HK-2 (cell line): ENCODE measurements around the gene MRPS9.
A peak's percentile ranks its signal among the peaks of the same experiment; 100 is the strongest.

Experiments used
- DNase-seq: peaks from one replicate; pipeline ENCODE4 v3.0.0-alpha.2; 2018; ENCODE audit not compliant: unreplicated experiment

The MRPS9 gene

DNA sequence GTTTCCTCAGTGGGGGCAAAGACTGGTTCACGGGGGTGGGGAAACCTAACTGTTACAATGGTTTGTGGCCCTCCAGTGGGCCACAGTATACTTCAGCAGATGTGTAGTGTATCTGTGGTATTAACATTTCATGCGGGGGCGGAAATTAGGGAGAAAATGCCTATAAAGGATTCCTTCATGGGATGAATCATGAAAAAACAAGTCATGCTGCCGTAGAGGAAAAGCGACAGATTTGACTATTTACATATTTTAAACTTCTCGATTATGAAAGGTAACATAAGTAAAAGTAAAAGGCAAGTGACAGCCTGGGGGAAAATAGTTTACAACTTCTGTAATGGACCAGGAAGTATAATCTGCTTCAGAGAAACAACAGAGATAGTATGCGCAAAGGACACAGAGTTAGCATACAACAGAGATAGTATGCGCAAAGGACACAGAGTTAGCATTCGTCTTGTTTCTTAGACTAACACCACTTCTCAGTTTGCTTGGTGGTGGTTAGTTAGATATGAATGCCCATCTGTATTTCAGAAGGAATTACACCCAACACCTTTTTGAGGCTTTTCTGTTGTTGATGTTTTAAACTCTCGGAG lies 41.1 kb downstream of the MRPS9 start:
- DNase-seq, result no peak

DNA sequence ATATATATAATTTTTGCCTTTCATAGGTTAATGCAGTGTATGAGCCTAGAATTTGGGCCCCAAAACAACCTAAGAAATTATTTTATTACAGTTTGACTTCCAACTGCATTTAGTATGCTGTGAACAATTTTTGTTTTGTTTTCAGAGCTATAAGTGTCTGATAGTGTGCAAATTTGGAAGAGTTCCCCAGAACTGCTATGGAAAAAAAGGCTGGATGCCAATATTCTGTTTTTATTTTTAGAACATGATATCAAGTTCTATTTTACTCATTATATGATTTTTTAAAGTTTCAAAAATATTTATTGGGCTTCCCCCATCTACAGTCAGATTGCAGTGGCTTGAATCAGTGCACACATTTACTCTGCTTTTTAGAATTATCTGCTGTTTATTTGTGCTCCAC lies 42.6 kb downstream of the MRPS9 start:
- no peak for DNase-seq

DNA sequence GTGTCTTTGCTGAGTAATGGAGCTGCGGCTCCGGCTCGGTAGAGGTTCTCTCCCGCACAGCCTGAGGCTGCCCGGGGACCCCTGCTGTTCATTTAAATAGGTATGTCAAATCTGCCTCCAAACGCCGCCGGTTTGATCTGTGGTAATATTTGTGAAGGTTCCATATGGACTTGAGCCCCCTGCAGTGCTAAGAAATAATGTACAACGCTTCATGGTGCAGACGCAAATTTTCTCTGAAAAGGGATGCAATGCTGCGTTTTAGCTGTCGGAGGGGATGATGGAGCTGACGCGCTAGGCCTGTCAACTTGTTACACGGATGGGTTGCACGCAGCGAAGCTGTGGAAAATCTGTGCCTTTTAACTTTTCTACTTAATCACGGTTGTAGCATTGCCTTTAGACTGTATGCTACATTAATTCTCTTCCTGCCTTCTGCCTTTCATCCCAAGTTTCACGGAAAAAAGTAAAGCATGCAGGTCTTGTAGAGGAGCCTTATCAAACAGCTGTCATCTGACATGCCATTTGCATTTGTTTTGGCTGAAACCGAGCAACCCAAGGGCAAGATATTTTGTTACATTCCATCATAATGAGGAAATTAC lies 43.2 kb downstream of the MRPS9 start:
- DNase-seq, result no peak

DNA sequence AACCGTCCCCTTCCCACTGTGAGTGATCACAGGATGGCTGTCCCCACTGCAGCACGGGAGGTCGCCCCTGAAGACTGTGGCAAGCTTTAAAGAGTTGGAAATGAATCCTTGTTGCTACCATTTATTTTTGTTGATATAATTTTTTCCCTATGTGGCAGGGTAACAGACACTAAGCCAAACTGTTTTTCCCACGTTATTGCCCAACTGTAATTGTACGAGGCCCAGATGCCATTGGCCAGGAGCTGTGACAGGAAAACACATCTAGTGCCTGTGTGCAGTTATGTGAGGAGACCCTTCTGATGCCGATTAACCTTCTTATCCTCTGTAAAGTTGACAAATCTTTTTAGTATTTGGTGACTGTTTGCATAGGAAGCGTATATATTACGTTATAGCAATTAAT lies 44.2 kb downstream of the MRPS9 start:
- no peak for DNase-seq

DNA sequence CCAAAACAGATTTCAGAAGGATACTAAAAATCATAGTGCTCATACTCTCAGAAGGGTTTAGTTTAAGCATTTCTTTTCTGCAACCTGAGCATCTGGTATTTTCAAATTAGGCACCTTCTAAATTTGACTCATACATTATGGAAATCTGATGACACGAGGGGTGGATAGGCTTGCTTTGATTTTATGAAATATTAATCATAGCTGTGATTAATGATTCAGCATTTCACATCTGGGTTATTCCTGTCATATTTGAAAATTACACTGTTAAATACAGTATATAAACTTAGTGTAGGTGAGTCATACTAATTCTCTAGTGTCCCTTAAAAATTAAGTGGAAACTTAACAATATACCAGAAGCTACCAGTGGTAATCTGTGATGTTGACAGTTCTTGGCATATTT lies 47.7 kb downstream of the MRPS9 start:
- no peak for DNase-seq

DNA sequence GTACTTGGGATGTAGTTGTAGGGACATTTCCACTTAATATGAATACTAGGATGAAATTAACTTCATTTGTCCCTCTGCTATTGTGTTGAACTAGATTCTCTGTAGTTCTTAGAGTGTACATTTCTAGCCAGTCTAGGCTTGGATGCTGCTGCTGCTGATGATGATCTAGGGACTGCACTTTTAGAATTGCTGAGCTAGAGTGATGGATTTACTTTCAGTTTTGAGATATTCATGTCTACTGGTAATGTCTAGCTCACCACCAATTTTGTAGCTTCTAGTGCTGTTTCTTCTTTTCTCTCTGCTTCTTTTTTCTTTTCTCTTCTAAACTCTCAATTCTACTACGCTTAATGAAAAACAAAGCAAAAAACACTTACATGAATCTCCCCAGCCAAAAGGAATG lies 49.4 kb downstream of the MRPS9 start:
- DNase-seq, result no peak

DNA sequence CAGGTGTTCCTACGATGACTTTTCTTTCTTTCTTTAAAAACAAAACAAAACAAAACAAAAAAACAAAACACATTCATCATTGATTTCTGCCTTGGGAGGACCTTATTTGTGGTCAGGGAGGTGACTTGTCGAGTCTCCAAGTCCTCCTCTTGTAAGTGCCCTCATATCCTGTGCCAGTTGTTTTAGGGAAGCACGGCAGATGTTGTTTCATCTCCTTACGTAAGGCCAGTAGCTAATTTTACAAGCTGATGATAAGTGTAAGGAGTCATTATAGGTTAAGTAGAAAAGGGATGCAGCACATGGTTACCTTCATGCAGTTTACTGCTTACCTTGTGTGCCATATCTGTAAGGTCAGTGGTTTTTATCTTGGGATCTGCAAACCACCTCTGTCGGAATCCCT lies 52.2 kb downstream of the MRPS9 start:
- DNase-seq, result no peak

DNA sequence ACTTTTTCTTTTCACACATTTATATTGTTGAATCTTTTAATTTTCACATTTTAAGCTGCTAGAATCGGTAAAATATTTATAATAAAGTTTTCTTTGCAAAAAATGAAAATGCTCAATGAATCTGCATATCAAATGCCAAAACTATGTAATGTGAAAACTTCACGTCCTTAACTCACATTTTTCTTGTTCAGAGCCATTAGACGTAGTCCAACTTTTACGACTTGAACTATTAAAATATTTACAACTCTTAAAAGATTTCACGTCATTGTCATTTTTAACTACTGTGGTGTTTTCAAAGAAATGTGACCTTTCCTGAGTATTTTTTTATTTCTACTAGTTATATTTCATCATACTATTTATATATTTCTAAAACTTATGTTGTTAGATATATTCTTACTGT lies 54.9 kb downstream of the MRPS9 start:
- no peak for DNase-seq

DNA sequence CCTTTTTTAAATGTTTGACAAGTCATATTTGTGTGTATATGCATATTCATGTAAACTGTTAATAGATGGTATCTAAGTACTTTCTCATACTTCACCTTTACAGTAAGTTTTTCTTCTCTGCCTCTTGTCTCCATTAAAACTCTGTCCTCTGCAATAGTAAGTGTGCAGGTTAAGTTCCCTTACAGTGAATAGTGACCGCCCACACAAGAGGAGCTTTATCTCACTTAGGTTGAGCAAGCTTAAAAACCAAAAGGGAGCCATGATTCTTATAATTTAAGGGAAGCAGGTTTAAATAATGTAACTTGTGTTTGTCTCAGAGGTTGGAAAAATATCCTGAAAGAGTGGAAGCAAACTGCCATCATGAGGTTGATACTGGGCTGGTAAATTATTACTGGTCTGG lies 61.3 kb downstream of the MRPS9 start:
- DNase-seq, result no peak

DNA sequence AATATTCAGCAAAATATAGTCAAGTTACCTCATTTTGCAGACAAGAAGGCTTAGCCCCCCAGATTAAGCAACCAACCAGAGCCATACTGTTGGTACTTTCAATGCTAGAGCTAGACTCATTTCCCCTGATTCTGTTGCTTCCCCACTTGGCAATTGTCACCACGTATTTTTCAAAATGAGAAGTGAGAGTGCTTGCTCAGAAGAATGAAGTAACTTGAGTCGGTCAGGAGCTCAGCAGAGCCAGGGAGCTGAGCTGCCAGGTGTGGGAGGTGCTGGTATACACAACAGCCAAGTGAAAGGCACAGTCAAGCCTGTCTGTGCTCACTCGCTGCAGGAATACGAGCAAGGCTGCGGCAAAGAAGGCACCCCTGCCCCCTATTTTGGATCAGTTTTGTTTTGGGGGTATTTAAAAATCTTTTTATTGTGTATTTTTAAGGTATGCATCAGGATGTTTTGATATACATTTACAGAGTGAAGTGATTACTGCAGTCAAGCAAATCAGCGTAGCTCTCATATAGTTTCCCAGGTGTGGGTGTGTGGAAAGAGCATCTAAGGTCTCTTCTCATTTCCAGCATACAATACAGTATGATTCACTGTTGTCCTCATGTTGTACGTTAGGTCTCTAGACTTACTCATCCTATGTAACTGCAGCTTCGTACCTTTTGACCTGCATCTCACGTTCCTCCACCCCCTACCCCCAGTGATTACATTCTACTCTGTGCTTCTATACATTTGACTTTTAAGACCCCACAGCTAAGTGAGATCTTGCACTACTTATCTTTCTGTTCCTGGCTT lies 62.4 kb downstream of the MRPS9 start:
- no peak for DNase-seq

DNA sequence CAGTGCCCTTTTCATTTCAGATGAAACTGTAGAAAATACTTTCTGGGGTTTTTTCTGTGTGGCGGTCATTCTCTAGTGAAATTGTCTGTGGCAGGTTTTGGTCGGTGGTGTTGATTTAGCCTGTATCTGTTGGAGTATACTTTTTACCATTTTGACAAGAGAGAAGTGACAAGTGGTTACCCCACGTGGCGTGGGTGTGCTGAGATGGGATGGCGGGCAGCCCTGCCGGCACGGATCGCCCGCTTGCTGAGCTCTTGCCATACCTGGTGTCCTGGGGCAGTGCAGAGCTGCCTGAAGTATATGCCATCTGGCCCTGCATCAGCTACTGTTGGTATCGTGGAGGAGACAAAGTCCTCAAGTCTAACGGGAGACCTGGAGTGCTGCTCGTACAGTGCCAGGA lies 64.1 kb downstream of the MRPS9 start:
- no peak for DNase-seq

DNA sequence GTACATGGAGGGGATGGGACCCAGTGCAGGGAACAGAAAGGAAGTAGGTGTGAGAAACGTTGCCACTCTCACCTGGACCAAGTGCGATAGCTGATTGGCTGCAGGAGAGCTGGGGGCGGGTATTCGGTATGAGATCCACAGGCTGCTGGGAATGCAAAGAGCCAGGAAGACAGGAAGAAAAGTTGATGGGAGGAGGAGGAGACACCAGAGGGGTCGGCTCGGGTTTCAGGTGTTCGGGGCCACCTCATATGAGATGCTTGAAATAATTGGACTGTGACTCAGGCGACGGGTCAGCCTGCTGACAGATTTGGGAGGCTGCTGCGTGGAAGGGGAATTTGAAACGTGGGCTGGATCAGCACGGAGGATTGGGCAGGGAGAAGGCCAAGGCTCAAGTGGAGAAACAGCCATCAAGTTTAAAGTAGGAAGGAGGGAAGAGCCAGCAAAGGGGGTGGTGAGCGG lies 65.1 kb downstream of the MRPS9 start:
- peak; percentile 89 for DNase-seq

DNA sequence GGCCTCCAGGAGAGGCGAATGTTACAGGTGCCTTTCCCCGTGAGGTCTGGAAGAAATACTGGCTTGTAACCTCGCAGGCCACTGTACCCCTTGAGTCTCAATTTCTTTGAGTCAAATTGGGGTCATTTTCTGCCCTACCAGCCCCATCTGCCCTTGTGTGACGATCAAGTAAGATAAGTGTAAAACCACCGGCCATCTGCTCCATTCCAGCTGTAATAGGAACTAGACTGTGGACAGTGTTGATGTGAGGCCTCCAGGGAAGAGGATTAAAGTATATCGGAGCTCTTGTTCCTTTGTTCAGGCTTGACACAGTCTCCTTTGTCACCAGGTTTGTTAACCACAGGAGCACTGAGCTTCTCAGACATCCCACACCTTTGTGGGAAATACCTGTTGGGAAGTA lies 65.6 kb downstream of the MRPS9 start:
- DNase-seq, result no peak

DNA sequence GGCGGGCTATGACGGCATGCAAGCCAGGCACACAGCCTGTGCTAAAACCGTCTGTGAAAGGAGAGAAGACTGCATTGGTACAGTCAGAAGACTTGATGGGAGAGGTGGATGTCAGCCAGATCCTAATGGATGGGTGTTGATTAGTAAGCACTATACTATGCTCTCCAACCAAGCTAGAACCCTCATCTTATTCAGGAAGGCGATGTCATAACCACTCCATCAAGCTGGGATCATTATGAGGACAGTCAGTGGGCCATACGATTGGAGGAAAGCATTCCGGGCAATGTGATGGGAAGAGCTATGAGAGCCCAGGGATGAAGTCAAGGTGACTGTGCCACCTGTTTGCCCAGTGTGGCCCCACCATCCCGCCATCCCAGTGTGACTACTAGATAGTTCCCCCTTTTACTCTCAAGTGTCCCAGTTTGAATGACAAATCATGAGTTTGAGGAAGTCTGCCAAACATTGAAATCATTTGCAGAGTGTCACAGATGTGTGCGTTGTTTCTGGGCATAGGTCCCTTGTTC lies 66.4 kb downstream of the MRPS9 start:
- peak; percentile 50 for DNase-seq

DNA sequence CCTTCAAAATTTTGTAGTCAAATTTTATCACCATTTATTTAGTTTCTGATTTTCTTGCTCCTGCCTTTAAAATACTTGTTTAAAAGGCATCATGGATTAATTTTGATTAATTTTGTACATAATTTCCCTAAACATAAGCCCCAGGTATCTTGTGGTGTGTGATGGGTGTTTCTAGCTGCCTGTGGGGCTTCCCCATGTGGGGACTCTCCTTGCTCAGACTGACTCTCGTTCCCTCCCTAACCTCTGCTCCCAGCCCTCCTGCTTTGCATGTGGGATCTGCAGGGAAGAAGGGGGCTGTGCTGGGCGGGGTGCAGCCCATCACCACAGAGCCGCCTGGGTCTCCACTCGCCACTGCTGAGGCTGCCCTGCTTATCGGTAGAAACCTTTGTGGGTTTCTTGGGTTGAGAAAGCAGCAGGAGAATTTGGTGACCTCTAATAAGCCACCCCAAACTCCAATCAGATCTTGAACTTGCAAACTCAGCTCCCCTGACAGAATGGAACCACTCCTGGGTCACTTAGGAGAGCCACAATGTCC lies 72.5 kb downstream of the MRPS9 start:
- no peak for DNase-seq

DNA sequence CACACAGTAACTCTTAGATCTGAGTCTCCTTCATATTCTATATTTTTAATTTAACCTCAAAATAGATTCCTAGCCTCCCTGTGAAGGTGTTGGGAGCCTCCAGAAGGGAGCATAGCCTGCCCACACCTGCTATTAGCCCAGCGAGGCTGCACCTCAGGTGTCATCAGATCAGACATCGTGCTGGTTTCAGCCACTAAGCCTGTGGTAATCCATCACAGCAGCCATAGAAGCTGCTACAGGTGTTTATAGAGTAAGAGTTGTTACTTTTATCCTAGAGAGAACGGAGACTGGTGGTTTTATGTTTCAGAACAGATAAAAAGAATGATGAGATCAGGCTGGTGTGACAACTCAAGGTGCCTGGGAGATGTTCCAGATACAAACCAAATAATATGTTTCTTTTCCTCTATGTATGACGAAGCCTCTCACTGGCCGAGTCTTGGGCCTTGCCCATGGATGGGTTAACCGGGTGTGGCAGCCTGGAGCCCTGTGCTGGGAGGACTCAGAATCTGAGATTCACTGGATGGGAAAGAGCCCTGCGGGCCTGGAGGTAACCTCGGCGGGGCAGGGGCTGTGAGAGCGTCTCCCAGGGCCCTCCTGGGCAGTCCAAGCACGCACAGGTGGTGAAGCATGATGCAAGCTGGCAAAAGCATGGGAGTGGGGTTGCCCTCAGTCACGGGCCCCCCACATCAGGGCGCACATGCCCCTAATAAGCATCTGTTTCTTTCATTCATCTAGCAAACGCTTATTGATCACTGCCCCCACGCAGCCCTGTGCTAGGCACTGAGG lies 73.7 kb downstream of the MRPS9 start:
- DNase-seq, result no peak

DNA sequence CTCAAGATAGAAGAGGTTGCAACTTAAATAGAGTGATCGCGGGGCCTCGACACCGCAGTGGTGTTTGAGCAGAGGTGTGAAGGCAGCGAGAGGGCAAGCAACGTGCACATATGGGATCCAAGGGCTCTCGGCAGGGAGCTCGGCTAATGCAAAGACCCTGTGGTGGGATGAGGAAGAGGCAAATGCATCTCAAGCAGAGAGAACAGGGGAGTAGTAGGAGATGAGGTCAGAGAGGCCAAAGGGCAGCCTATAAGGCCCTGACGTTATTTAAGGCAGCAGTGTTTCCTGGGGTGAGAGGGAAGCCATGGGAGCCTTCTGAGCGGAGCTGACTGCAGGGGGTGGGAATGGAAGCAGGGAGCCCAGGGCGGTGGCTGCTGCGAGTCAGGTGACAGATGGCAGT lies 74.5 kb downstream of the MRPS9 start:
- DNase-seq, result no peak

DNA sequence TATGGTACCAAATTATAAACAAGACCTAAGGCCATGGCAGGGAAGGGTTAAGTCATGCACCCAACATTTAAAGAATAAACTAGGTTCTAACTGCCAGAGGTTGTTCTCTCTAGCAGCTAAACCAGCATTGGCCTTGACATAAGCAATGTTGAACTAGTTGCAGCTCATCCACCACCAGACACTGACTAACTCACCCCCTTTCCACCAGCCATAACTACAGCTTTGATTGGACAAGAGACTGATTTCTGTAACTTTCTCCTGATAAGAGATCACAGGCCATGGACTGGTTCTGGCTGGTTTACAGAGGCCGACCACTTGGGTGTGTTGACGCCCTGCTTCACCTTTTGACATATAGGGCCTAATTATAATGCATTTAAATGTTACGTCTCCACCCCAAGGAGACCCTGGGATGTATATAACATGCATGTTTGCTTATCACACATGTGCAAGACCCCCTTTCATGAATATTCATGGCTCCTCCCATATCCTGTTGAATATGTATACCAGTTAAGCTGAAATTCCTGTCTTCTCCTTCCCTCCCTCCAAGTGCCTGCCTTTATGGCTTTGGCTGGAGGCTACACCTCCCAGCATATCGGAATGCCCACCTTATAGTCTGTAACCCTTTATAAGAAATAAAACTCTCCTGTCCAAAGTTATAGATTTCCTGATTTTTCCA lies 75.9 kb downstream of the MRPS9 start:
- no peak for DNase-seq

DNA sequence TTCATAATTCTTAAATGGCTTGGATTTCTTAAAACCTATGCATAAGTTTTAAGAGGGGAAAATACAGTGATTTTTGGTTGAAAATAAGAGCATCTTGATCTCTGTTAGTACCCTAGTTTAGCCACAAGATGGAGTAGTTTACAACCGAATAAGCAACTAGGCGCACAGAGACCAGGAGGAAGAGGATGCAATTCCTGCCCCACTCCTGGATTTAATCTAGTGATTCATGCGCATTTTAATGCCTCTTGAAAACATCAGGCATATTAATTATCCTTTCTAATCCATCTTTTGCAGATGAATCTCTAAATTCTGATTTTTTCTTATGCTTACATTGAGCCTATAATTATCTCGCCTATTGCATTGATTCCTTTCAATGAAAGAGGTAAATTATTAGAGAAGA lies 76.7 kb downstream of the MRPS9 start:
- no peak for DNase-seq

DNA sequence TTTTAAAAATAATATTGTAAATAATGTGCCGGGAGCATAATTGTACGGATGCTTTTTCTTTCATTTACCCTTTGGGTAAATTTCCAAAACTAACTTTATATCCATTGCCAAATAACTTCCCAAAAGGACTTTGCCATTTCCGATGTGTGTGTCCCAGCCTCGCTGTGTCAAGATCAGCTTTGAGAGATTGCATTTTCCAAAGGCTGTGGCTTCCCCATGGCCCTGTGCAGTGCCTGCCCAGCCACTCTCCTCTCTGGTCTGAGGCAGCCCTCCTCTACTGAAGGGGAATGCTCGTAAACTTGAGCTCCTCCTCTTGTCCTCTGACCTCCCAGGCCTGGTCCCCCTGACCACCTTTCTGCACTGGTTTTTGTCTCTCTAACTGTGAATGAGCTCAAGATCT lies 78.5 kb downstream of the MRPS9 start:
- DNase-seq, result no peak

DNA sequence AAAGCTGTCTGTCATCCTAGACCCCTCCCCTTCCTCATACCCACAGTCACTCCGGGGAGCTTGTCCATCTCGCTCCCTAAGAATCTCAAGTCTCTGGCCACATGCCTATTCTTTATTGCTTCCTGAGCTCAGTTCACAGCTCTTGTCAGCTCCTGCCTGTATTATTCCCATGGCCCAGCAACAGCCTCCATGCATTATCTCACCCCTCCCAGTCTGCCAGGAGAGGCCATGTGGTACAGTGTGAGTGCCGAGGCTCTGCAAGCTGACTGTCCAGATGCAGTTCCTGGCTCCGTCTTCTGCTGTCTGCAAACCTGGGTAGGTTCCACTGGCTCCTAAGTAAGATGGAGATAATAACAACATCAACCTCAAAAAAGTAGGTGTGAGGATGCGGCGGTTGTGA lies 79.7 kb downstream of the MRPS9 start:
- no peak for DNase-seq
